Measurements from ENCODE around the gene TTLL1. TPM values are rescaled to one million over a fixed set of nuclear protein-coding genes. Genes with fewer than 3 reads are reported as not detected.

The TTLL1 gene
- polyA plus RNA-seq, 3 donors, result 4.7 to 6.0 (median 5.6) TPM

GRCh38 chr22:43126501-43127165 lies 37.4 kb upstream of the TTLL1 start:
- intact Hi-C loops (cut with micrococcal nuclease), result no loop called here
- peak in 1 of 3 donors; percentile 47 for DNase-seq
- Histone ChIP-seq H3K27me3 (ENCODE audit: control insufficient read depth in 2 of 2, insufficient read depth in 2 of 2, low read length in 2 of 2) (no peaks in the 10 kb centered on the region), H3K9me3 (replicated peaks in 1 of 2; ENCODE audit: control insufficient read depth in 1 of 2, insufficient read depth in 1 of 2, low read length in 2 of 2) (no peaks in the 10 kb centered on the region), H4K20me1 (ENCODE audit: insufficient read depth, low read length) (peaks cover 4% of the 10 kb centered on the region), H2AFZ (ENCODE audit: insufficient read depth, low read depth, low read length, poor library complexity, severe bottlenecking) (no peak overlapping the region), H3K4me3 (replicated peaks in 1 of 3; ENCODE audit: low read depth in 2 of 3, low read length in 3 of 3) (no peak overlapping the region), H3K79me2 (ENCODE audit: insufficient read depth, low read length) (no peaks in the 10 kb centered on the region), H3K27ac (ENCODE audit: low read depth in 1 of 2, low read length in 2 of 2) (no peak overlapping the region), H3K4me1 (ENCODE audit: control insufficient read depth in 1 of 2, insufficient read depth in 2 of 2, low read length in 2 of 2) (peaks cover 42 to 46% of the 10 kb centered on the region in 2 donors), H3K9ac (ENCODE audit: insufficient read depth, low read length, poor library complexity, severe bottlenecking) (no peak overlapping the region), H3K36me3 (replicated peaks in 1 of 2; ENCODE audit: control insufficient read depth in 1 of 2, insufficient read depth in 2 of 2, low read length in 2 of 2) (peaks cover 0 to 6% of the 10 kb centered on the region in 2 donors), H3K4me2 (replicated peaks; ENCODE audit: extremely low read depth, low read length, poor library complexity, severe bottlenecking) (no peak overlapping the region)
- H3K4me1 Mint-ChIP-seq, result peaks cover 42% of the 10 kb centered on the region
- WGBS (ENCODE audit: insufficient coverage), result 25% methylated on average over 2 of the region's 5 CpGs
- H3K27ac Mint-ChIP-seq, result no peak overlapping the region
- peaks cover 3 to 8% of the 10 kb centered on the region in 2 donors for H3K36me3 Mint-ChIP-seq
- H3K4me3 Mint-ChIP-seq, result no peak overlapping the region
- no peak for TF ChIP-seq CTCF (IDR thresholded peaks at IDR 0.05)
- H3K27me3 Mint-ChIP-seq (ENCODE audit: low read depth in 3 of 3), result peaks cover 3 to 9% (median 7%) of the 10 kb centered on the region in 3 donors
- H3K9me3 Mint-ChIP-seq, result no peaks in the 10 kb centered on the region

- no peaks in the 10 kb centered on the region for H3K27me3 ChIP-seq (ENCODE audit: control insufficient read depth in 2 of 2, insufficient read depth in 2 of 2, low read length in 2 of 2)
- H2AFZ ChIP-seq (ENCODE audit: insufficient read depth, low read depth, low read length, poor library complexity, severe bottlenecking), result peak overlapping the region; percentile 59
- H3K4me1 Mint-ChIP-seq, result peaks cover 50% of the 10 kb centered on the region
- no peak overlapping the region for H3K27ac ChIP-seq (ENCODE audit: low read depth in 1 of 2, low read length in 2 of 2)
- intact Hi-C loops (cut with micrococcal nuclease), result loop anchor here in 1 of 2 donors (2.0 kb wide), 1 partner anchor 22 kb away; no protein-coding TSS in a partner anchor
- H3K79me2 ChIP-seq (ENCODE audit: insufficient read depth, low read length), result no peaks in the 10 kb centered on the region
- H3K36me3 Mint-ChIP-seq, result peaks cover 0 to 2% of the 10 kb centered on the region in 2 donors
- no peak for TF ChIP-seq CTCF (IDR thresholded peaks at IDR 0.05)
- H3K4me1 ChIP-seq (ENCODE audit: control insufficient read depth in 1 of 2, insufficient read depth in 2 of 2, low read length in 2 of 2), result peaks cover 41 to 54% of the 10 kb centered on the region in 2 donors
- peak overlapping the region in 3 of 7 donors; percentile 13 to 50 (median 42) for H3K27ac Mint-ChIP-seq
- no peak overlapping the region for H3K4me3 Mint-ChIP-seq
- H3K9me3 ChIP-seq (replicated peaks in 1 of 2; ENCODE audit: control insufficient read depth in 1 of 2, insufficient read depth in 1 of 2, low read length in 2 of 2), result no peaks in the 10 kb centered on the region
- H3K4me3 ChIP-seq (replicated peaks in 1 of 3; ENCODE audit: low read depth in 2 of 3, low read length in 3 of 3), result no peak overlapping the region
- no peak for DNase-seq
- peak overlapping the region; percentile 4 for H3K4me2 ChIP-seq (replicated peaks; ENCODE audit: extremely low read depth, low read length, poor library complexity, severe bottlenecking)
- H3K36me3 ChIP-seq (replicated peaks in 1 of 2; ENCODE audit: control insufficient read depth in 1 of 2, insufficient read depth in 2 of 2, low read length in 2 of 2), result no peaks in the 10 kb centered on the region
- 76% methylated on average over 3 of the region's 7 CpGs for WGBS (ENCODE audit: insufficient coverage)
- H3K9ac ChIP-seq (ENCODE audit: insufficient read depth, low read length, poor library complexity, severe bottlenecking), result no peak overlapping the region
- no peaks in the 10 kb centered on the region for H4K20me1 ChIP-seq (ENCODE audit: insufficient read depth, low read length)
- H3K9me3 Mint-ChIP-seq, result peaks cover 0 to 2% (median 0%) of the 10 kb centered on the region in 7 donors
- peaks cover 2 to 6% (median 3%) of the 10 kb centered on the region in 3 donors for H3K27me3 Mint-ChIP-seq (ENCODE audit: low read depth in 3 of 3)
Observed at GRCh38 chr22:43118953-43119458, 29.8 kb upstream of the TTLL1 start.

All from CD14-positive monocyte (primary cell).